GM12878 (cell line): ENCODE data around the gene HRH3. TPM values are rescaled to one million over a fixed set of nuclear protein-coding genes. Genes with fewer than 3 reads are reported as not detected.

ENCODE experiments used
- ATAC-seq: fragments of 200-7000 bp; cut with Tn5 transposase; 3 replicates; pipeline ENCODE4 v1.9.1; 2020; ENCODE audit warnings: mild to moderate bottlenecking, moderate library complexity
- BruUV-seq: library from RNA; stranded (reverse); fragments of 400-500 nt; replicated peaks from 2 replicates; lab custom pipeline; 2021; lab: Mats Ljungman, UMichigan
- CTCF ChIA-PET: fragments of 300-600 bp; sonication (Branson Sonifier 250); formaldehyde crosslinking; extraction: SDS; loops from one replicate; lab custom pipeline; 2021; ENCODE audit warnings: inconsistent platforms; lab: Yijun Ruan, JAX
- POLR2A ChIA-PET: fragments of 350-600 bp; formaldehyde crosslinking; extraction: SDS; loops from one replicate; lab custom pipeline; 2021; ENCODE audit warnings: inconsistent platforms; lab: Charles Lee
- RAD21 ChIA-PET: fragments of 300-600 bp; sonication (Branson Sonifier 250); formaldehyde crosslinking; loops from one replicate; lab custom pipeline; 2023; ENCODE audit warnings: antibody characterized with exemption; ENCODE audit not compliant: unreplicated experiment; lab: Charles Lee
- SMC1A ChIA-PET: fragments of 300-600 bp; sonication (Branson Sonifier 250); formaldehyde crosslinking; loops from one replicate; lab custom pipeline; 2023; ENCODE audit not compliant: unreplicated experiment, uncharacterized antibody; lab: Charles Lee
- DNase-seq: peaks from one replicate; pipeline ENCODE4 v3.0.0-alpha.2; 2011; ENCODE audit warnings: low read depth, low spot score
- FAIRE-seq: peaks from 3 replicates; lab custom pipeline; 2011; peaks lifted over from hg19 to GRCh38; lab: Jason Lieb, UNC
- H2AFZ ChIP-seq: 2 replicates; pipeline ENCODE4 v1.6.0; 2011; ENCODE audit warnings: low read depth, low read length, control low read depth; ENCODE audit not compliant: control insufficient read depth
- H3K27ac ChIP-seq: 2 replicates; pipeline ENCODE4 v1.5.1; 2011; ENCODE audit warnings: control low read depth; ENCODE audit not compliant: control insufficient read depth, insufficient read depth
- H3K27me3 ChIP-seq, 2 experiments: replicated peaks in 1 of 2; 2 replicates each; pipeline versions ENCODE4 v1.6.0 to v1.6.1; 2011; ENCODE audit warnings: low read length in 1 of 2; ENCODE audit not compliant: control insufficient read depth in 2 of 2, insufficient read depth in 2 of 2
- H3K36me3 ChIP-seq, 2 experiments: 2 replicates each; pipeline ENCODE4 v1.5.1; 2011; ENCODE audit warnings: low read length in 1 of 2; ENCODE audit not compliant: control insufficient read depth in 2 of 2, insufficient read depth in 2 of 2
- H3K4me1 ChIP-seq: 2 replicates; pipeline ENCODE4 v1.6.1; 2011; ENCODE audit warnings: mild to moderate bottlenecking, low read length, moderate library complexity, mixed read lengths; ENCODE audit not compliant: control insufficient read depth, insufficient read depth
- H3K4me2 ChIP-seq: 2 replicates; pipeline ENCODE4 v1.6.0; 2011; ENCODE audit warnings: control low read depth; ENCODE audit not compliant: control insufficient read depth, insufficient read depth
- H3K4me3 ChIP-seq: fragments of 200-600 bp; sonication (generic); 2 replicates; pipeline ENCODE4 v1.5.1; 2016
- H3K79me2 ChIP-seq: 2 replicates; pipeline ENCODE4 v1.6.0; 2011; ENCODE audit warnings: low read length; ENCODE audit not compliant: control insufficient read depth, insufficient read depth
- H3K9ac ChIP-seq: 2 replicates; pipeline ENCODE4 v1.8.0; 2011; ENCODE audit warnings: low read length, control low read depth, mixed read lengths; ENCODE audit not compliant: control insufficient read depth, insufficient read depth
- H3K9me3 ChIP-seq: replicated peaks from 3 replicates; pipeline ENCODE4 v1.5.1; 2011; ENCODE audit warnings: mild to moderate bottlenecking, low read length; ENCODE audit not compliant: control insufficient read depth, insufficient read depth
- H4K20me1 ChIP-seq: 2 replicates; pipeline ENCODE4 v1.6.0; 2011; ENCODE audit not compliant: control insufficient read depth, insufficient read depth
- CBFB ChIP-seq: IDR thresholded peaks from 2 replicates; pipeline ENCODE4 v1.6.1; 2016; ENCODE audit warnings: antibody characterized with exemption, low read depth
- CHD2 ChIP-seq: IDR thresholded peaks from 2 replicates; pipeline ENCODE4 v1.6.1; 2011; ENCODE audit warnings: low read depth, low read length, improper control_type of control experiment, borderline replicate concordance
- DPF2 ChIP-seq: fragments of 450-650 bp; IDR thresholded peaks from 2 replicates; pipeline ENCODE4 v1.6.1; 2017; ENCODE audit warnings: mild to moderate bottlenecking
- EED ChIP-seq: sonication (generic); IDR thresholded peaks from 2 replicates; pipeline ENCODE4 v1.6.1; 2016; ENCODE audit warnings: antibody characterized with exemption, low read depth
- HCFC1 ChIP-seq: fragments of 150-350 bp; IDR thresholded peaks from 2 replicates; pipeline ENCODE4 v1.6.1; 2014; ENCODE audit warnings: low read length
- JUNB ChIP-seq: IDR thresholded peaks from 2 replicates; pipeline ENCODE4 v1.6.1; 2016; ENCODE audit warnings: antibody characterized with exemption, mild to moderate bottlenecking
- LARP7 ChIP-seq: fragments of 450-650 bp; IDR thresholded peaks from 2 replicates; pipeline ENCODE4 v1.6.1; 2017; ENCODE audit warnings: mild to moderate bottlenecking
- MEF2B ChIP-seq: fragments of 450-650 bp; IDR thresholded peaks from 2 replicates; pipeline ENCODE4 v1.6.1; 2018; ENCODE audit warnings: mild to moderate bottlenecking, moderate library complexity; ENCODE audit not compliant: partially characterized antibody, poor library complexity, severe bottlenecking
- NFIC ChIP-seq: IDR thresholded peaks from 2 replicates; pipeline ENCODE4 v1.6.1; 2012; ENCODE audit warnings: low read depth, mild to moderate bottlenecking, inconsistent platforms, low read length, moderate library complexity
- NR2F1 ChIP-seq: fragments of 450-650 bp; conservative IDR thresholded peaks from 2 replicates; pipeline ENCODE4 v1.6.1; 2017; ENCODE audit warnings: mild to moderate bottlenecking
- SMAD5 ChIP-seq: IDR thresholded peaks from 2 replicates; pipeline ENCODE4 v1.6.1; 2016; ENCODE audit warnings: antibody characterized with exemption, low read depth
- TCF12 ChIP-seq: IDR thresholded peaks from 2 replicates; pipeline ENCODE4 v1.6.1; 2011; ENCODE audit warnings: low read depth, mild to moderate bottlenecking, low read length
- WGBS: methylation state at CpG from one replicate; pipeline ENCODE4 v1.1.6; 2016; ENCODE audit warnings: low lambda C conversion rate; ENCODE audit not compliant: insufficient replicate concordance, insufficient coverage; ENCODE audit errors: missing lambda C conversion rate; 5-methylcytosine and 5-hydroxymethylcytosine counted together
- in situ Hi-C: fragments of 300-500 bp; cut with MboI; formaldehyde crosslinking; loops from 9 replicates; pipeline ENCODE4 v1.14.3; 2018; ENCODE audit warnings: mixed read lengths
- intact Hi-C: fragments of 100-400 bp; cut with micrococcal nuclease; formaldehyde crosslinking; loops from one replicate; pipeline ENCODE4 v1.14.2; 2022; ENCODE audit not compliant: unreplicated experiment
- polyA plus RNA-seq, 11 experiments: library from polyadenylated mRNA; depleted of rRNA in 4 of 11; unstranded in 6 of 11; stranded (reverse) in 5 of 11; fragments of >200 nt; fragmentation: Nextera tagmentation in 4 of 11; fragmentation: Illumina TruSeq in 1 of 11; extraction: Ambion mirVana in 4 of 11; extraction: Trizol in 1 of 11; gene quantifications; 1 replicate in 1 of 11; 2 replicates in 10 of 11; pipeline versions ENCODE4 v1.2.1 to v1.2.3, GENCODE V29; 2011 to 2016; ENCODE audit warnings: inconsistent platforms in 2 of 11, missing spikeins in 2 of 11, low read depth in 1 of 11
- total RNA-seq, 4 experiments: library from RNA; depleted of rRNA in 3 of 4; stranded (reverse); fragments of >200 nt in 3 of 4; fragmentation: Illumina TruSeq in 1 of 4; extraction: Trizol in 1 of 4; gene quantifications; 2 replicates each; pipeline versions ENCODE4 v1.2.1 to v1.2.3, GENCODE V29; 2013 to 2021
- TF ChIP-seq, protein P1 (sequence below): IDR thresholded peaks from 2 replicates; pipeline ENCODE4 v1.6.1; 2011; ENCODE audit warnings: low read depth, low read length, improper control_type of control experiment, borderline replicate concordance
- TF ChIP-seq, protein P2 (sequence below): IDR thresholded peaks from 2 replicates; pipeline ENCODE4 v1.6.1; 2012; ENCODE audit warnings: low read depth, low read length, improper control_type of control experiment
- TF ChIP-seq, protein P3 (sequence below): IDR thresholded peaks from 2 replicates; pipeline ENCODE4 v1.6.1; 2011; ENCODE audit warnings: mild to moderate bottlenecking, low read depth, low read length, moderate library complexity; ENCODE audit not compliant: insufficient replicate concordance

HRH3 gene
- total and polyA plus RNA-seq, 10 of the 15 experiments (the other 5 are each of a cell fraction or from before 2014, with no cell fraction given): not detected

DNA sequence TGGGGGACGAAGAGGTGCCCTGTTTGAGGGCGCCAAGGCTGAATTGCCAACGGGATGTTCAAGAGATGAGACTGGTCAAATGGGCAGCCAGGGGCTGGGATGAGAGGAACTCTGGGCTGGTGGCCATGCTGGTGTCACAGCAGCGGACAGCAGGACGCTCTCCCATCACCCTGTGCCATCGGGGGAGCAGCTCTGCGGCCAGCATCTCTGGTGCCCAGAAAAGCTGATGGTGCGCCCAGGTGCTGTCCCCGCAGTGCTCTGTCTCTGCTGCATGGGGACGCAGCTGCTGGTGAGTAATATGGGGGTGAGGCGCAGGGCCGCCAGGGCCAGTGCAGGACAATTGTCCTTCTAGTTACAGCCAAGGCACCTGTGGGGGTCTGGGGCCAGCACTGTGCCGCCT is 4.9 kb upstream of the HRH3 start:
- H3K4me2 ChIP-seq: no peak overlapping the region
- no peak for DNase-seq
- no peaks in the 10 kb centered on the region for H3K36me3 ChIP-seq
- H3K9me3 ChIP-seq: no peaks in the 10 kb centered on the region
- H2AFZ ChIP-seq: no peak overlapping the region
- RAD21 ChIA-PET: no interaction called here
- no peak overlapping the region for H3K4me3 ChIP-seq
- no peak for TF ChIP-seq HCFC1
- TF ChIP-seq CBFB: no peak
- no peak for TF ChIP-seq DPF2
- TF ChIP-seq SMAD5: no peak
- no peak for TF ChIP-seq NFIC
- no peak for TF ChIP-seq LARP7
- TF ChIP-seq JUNB: no peak
- TF ChIP-seq, protein P1, sequence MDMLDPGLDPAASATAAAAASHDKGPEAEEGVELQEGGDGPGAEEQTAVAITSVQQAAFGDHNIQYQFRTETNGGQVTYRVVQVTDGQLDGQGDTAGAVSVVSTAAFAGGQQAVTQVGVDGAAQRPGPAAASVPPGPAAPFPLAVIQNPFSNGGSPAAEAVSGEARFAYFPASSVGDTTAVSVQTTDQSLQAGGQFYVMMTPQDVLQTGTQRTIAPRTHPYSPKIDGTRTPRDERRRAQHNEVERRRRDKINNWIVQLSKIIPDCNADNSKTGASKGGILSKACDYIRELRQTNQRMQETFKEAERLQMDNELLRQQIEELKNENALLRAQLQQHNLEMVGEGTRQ: no peak
- TF ChIP-seq EED: no peak
- TF ChIP-seq, protein P2, sequence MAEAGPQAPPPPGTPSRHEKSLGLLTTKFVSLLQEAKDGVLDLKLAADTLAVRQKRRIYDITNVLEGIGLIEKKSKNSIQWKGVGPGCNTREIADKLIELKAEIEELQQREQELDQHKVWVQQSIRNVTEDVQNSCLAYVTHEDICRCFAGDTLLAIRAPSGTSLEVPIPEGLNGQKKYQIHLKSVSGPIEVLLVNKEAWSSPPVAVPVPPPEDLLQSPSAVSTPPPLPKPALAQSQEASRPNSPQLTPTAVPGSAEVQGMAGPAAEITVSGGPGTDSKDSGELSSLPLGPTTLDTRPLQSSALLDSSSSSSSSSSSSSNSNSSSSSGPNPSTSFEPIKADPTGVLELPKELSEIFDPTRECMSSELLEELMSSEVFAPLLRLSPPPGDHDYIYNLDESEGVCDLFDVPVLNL: no peak
- TF ChIP-seq CHD2: no peak
- no peak for TF ChIP-seq TCF12
- TF ChIP-seq NR2F1: no peak
- TF ChIP-seq MEF2B: no peak
- TF ChIP-seq, protein P3, sequence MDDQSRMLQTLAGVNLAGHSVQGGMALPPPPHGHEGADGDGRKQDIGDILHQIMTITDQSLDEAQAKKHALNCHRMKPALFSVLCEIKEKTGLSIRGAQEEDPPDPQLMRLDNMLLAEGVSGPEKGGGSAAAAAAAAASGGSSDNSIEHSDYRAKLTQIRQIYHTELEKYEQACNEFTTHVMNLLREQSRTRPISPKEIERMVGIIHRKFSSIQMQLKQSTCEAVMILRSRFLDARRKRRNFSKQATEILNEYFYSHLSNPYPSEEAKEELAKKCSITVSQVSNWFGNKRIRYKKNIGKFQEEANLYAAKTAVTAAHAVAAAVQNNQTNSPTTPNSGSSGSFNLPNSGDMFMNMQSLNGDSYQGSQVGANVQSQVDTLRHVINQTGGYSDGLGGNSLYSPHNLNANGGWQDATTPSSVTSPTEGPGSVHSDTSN: no peak
- peaks cover 1 to 7% of the 10 kb centered on the region in 2 experiments; a peak in 3 of 4 replicates for H3K27me3 ChIP-seq
- intact Hi-C loops: no loop called here
- 41% methylated on average over 13 of the region's 13 CpGs for WGBS
- H3K4me1 ChIP-seq: no peaks in the 10 kb centered on the region
- ATAC-seq: no peak
- H3K9ac ChIP-seq: no peak overlapping the region
- BruUV-seq: no TSS peak
- no peak overlapping the region for H3K27ac ChIP-seq
- CTCF ChIA-PET: no interaction called here
- SMC1A ChIA-PET: no interaction called here
- POLR2A ChIA-PET: no interaction called here
- FAIRE-seq: no peak
- H4K20me1 ChIP-seq: no peaks in the 10 kb centered on the region; the same call in 1 of the 2 replicates
- H3K79me2 ChIP-seq: no peaks in the 10 kb centered on the region
- in situ Hi-C loops: no loop called here
